Natural killer cell (primary cell): ENCODE measurements around the gene CDH13. TPM values are rescaled to one million over a fixed set of nuclear protein-coding genes. Genes with fewer than 3 reads are reported as not detected.

Experiments used
- ATAC-seq, 3 donors: fragments of 150-1000 bp in 2 of 3; fragments of 200-7000 bp in 1 of 3; cut with Tn5 transposase; 1 replicate in 1 of 3; 2 replicates in 2 of 3; pipeline ENCODE4 v1.10.0; 2021; ENCODE audit warnings: mild to moderate bottlenecking in 2 of 3, moderate library complexity in 2 of 3
- DNase-seq, 2 donors: peaks; one replicate each; pipeline versions ENCODE4 v3.0.0 to v3.0.0-alpha.2; 2013 to 2021; ENCODE audit warnings: mixed read lengths in 1 of 2
- H3K27ac ChIP-seq: one replicate; pipeline ENCODE4 v1.5.1; 2013; ENCODE audit warnings: mild to moderate bottlenecking, low read length
- H3K27me3 ChIP-seq: one replicate; pipeline ENCODE4 v1.6.1; 2013; ENCODE audit warnings: low read length; ENCODE audit not compliant: control insufficient read depth, insufficient read depth
- H3K36me3 ChIP-seq: one replicate; pipeline ENCODE4 v1.6.1; 2013; ENCODE audit warnings: low read length; ENCODE audit not compliant: control insufficient read depth, insufficient read depth
- H3K4me1 ChIP-seq: one replicate; pipeline ENCODE4 v1.6.1; 2013; ENCODE audit warnings: low read length; ENCODE audit not compliant: control insufficient read depth, insufficient read depth
- H3K4me3 ChIP-seq: one replicate; pipeline ENCODE4 v1.5.1; 2013; ENCODE audit warnings: low read length
- H3K9me3 ChIP-seq: one replicate; pipeline ENCODE4 v1.6.1; 2013; ENCODE audit warnings: low read length; ENCODE audit not compliant: control insufficient read depth, insufficient read depth
- H3K27ac Mint-ChIP-seq, 2 donors: one replicate each; pipeline ENCODE4 v1.8.0; 2022; ENCODE audit warnings: mild to moderate bottlenecking in 2 of 2, mixed read lengths in 2 of 2, moderate library complexity in 1 of 2
- H3K27me3 Mint-ChIP-seq, 2 donors: one replicate each; pipeline ENCODE4 v1.8.0; 2022; ENCODE audit warnings: low read depth in 2 of 2, mixed read lengths in 2 of 2
- H3K36me3 Mint-ChIP-seq: one replicate; pipeline ENCODE4 v1.8.0; 2022; ENCODE audit warnings: mixed read lengths
- H3K4me1 Mint-ChIP-seq, 2 donors: one replicate each; pipeline ENCODE4 v1.8.0; 2022; ENCODE audit warnings: mixed read lengths in 2 of 2
- H3K4me3 Mint-ChIP-seq: one replicate; pipeline ENCODE4 v1.8.0; 2022; ENCODE audit warnings: mild to moderate bottlenecking, moderate library complexity, mixed read lengths
- H3K9me3 Mint-ChIP-seq, 2 donors: one replicate each; pipeline ENCODE4 v1.8.0; 2022; ENCODE audit warnings: mixed read lengths in 2 of 2
- WGBS: methylation state at CpG from one replicate; pipeline ENCODE4 v1.1.7; 2013; ENCODE audit warnings: missing lambda C conversion rate; ENCODE audit not compliant: insufficient coverage; 5-methylcytosine and 5-hydroxymethylcytosine counted together
- intact Hi-C: fragments of 100-400 bp; cut with micrococcal nuclease; formaldehyde crosslinking; loops from one replicate; pipeline ENCODE4 v1.14.2; 2022
- total RNA-seq, 4 donors: library from RNA; stranded (reverse); fragments of 120-200 nt in 1 of 4; gene quantifications; one replicate each; pipeline versions ENCODE4 v1.2.3 to v1.2.4, GENCODE V29; 2013 to 2022
- TF ChIP-seq, protein P1 (sequence below): fragments of 200-600 bp; IDR thresholded peaks from one replicate; pipeline ENCODE4 v1.8.0; 2022; ENCODE audit warnings: antibody characterized with exemption

CDH13 gene
- total RNA-seq, 3 donors from 2014 or later (not counting 1 experiment from before 2014, with no cell fraction given) = not detected

DNA sequence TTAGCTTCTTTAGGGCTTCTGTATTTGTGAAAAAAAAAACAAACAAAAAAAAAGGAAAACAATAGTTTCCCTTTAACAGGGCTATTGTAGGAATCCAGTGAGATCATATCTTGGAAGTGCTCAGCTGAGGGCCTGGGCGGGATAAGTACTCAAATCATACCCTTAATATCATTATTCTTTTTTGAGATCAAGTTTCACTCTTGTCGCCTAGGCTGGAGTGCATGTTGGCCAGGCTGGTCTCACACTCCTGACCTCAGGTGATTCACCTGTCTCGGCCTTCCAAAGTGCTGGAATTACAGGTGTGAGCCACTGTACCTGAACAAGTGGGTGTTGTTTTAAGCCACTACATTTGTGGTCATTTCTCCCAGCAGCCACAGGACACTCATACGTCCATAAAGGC is 87.0 kb downstream of the CDH13 start:
- WGBS = 84% methylated on average over 4 of the region's 4 CpGs
- Histone ChIP-seq H3K27ac (no peak overlapping the region), H3K4me3 (no peak overlapping the region), H3K36me3 (no peaks in the 10 kb centered on the region), H3K9me3 (no peaks in the 10 kb centered on the region), H3K27me3 (no peaks in the 10 kb centered on the region), H3K4me1 (no peaks in the 10 kb centered on the region)
- TF ChIP-seq, protein P1, sequence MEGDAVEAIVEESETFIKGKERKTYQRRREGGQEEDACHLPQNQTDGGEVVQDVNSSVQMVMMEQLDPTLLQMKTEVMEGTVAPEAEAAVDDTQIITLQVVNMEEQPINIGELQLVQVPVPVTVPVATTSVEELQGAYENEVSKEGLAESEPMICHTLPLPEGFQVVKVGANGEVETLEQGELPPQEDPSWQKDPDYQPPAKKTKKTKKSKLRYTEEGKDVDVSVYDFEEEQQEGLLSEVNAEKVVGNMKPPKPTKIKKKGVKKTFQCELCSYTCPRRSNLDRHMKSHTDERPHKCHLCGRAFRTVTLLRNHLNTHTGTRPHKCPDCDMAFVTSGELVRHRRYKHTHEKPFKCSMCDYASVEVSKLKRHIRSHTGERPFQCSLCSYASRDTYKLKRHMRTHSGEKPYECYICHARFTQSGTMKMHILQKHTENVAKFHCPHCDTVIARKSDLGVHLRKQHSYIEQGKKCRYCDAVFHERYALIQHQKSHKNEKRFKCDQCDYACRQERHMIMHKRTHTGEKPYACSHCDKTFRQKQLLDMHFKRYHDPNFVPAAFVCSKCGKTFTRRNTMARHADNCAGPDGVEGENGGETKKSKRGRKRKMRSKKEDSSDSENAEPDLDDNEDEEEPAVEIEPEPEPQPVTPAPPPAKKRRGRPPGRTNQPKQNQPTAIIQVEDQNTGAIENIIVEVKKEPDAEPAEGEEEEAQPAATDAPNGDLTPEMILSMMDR = no peak
- Mint-ChIP-seq H3K4me1 (peaks cover 7 to 10% of the 10 kb centered on the region in 2 donors), H3K27me3 (peaks cover 12 to 13% of the 10 kb centered on the region in 2 donors), H3K9me3 (no peaks in the 10 kb centered on the region), H3K36me3 (no peaks in the 10 kb centered on the region), H3K27ac (no peak overlapping the region), H3K4me3 (no peak overlapping the region)
- ATAC-seq (no peak), DNase-seq (no peak)
- intact Hi-C loops = no loop called here

- peaks cover 12 to 16% of the 10 kb centered on the region in 2 donors for H3K27me3 Mint-ChIP-seq
- H3K9me3 Mint-ChIP-seq = no peaks in the 10 kb centered on the region
- H3K36me3 Mint-ChIP-seq = no peaks in the 10 kb centered on the region
- intact Hi-C loops = no loop called here
- H3K4me3 ChIP-seq = no peak overlapping the region
- WGBS = 93% methylated on average over 8 of the region's 8 CpGs
- ATAC-seq (no peak), DNase-seq (no peak)
- no peaks in the 10 kb centered on the region for H3K27me3 ChIP-seq
- H3K4me1 ChIP-seq = no peaks in the 10 kb centered on the region
- H3K9me3 ChIP-seq = no peaks in the 10 kb centered on the region
- no peak overlapping the region for H3K27ac Mint-ChIP-seq
- TF ChIP-seq, protein P1 = no peak
- H3K36me3 ChIP-seq = no peaks in the 10 kb centered on the region
- peaks cover 7 to 10% of the 10 kb centered on the region in 2 donors for H3K4me1 Mint-ChIP-seq
- no peak overlapping the region for H3K27ac ChIP-seq
- H3K4me3 Mint-ChIP-seq = no peak overlapping the region
These were observed 88.4 kb downstream of the CDH13 start for GRCh38 chr16:82715160-82715559.

DNA sequence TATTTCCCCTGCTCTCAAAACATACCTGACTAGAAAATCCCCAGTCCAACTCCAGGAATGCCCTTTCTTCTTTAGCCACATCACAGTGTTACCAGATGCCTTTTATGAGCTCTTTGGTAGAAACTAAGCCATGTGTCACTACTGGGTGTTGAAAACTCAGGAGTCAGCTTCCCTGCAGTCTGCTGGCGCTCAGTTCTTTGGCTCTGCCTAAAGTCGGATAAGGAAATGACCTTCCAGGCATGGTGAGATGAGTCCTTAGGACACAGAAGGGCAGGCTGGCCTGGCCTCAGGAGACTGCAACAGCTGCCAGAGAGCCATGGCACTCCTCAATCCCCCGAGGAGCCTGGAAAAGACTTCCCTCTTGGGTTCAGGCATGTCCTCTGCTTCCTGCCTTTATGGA is 89.1 kb downstream of the CDH13 start:
- H3K27ac ChIP-seq = no peak overlapping the region
- Mint-ChIP-seq H3K36me3 (no peaks in the 10 kb centered on the region), H3K4me3 (no peak overlapping the region), H3K4me1 (peaks cover 7 to 10% of the 10 kb centered on the region in 2 donors), H3K27me3 (peaks cover 15 to 16% of the 10 kb centered on the region in 2 donors), H3K9me3 (no peaks in the 10 kb centered on the region), H3K27ac (no peak overlapping the region)
- no peaks in the 10 kb centered on the region for H3K27me3 ChIP-seq
- H3K4me3 ChIP-seq = no peak overlapping the region
- WGBS = 72% methylated on average over 3 of the region's 3 CpGs
- intact Hi-C loops = no loop called here
- ATAC-seq (no peak), DNase-seq (no peak)
- no peaks in the 10 kb centered on the region for H3K9me3 ChIP-seq
- no peaks in the 10 kb centered on the region for H3K36me3 ChIP-seq
- H3K4me1 ChIP-seq = no peaks in the 10 kb centered on the region
- TF ChIP-seq, protein P1 = no peak

GRCh38 chr16:82716361-82716855 is 89.6 kb downstream of the CDH13 start:
- Mint-ChIP-seq H3K4me3 (no peak overlapping the region), H3K4me1 (peaks cover 7 to 10% of the 10 kb centered on the region in 2 donors)
- intact Hi-C loops = no loop called here

More at GRCh38 chr16:82716361-82716855, 89.6 kb downstream of the CDH13 start:
- Histone ChIP-seq H3K4me1 (no peaks in the 10 kb centered on the region), H3K4me3 (no peak overlapping the region), H3K27ac (no peak overlapping the region), H3K9me3 (no peaks in the 10 kb centered on the region), H3K36me3 (no peaks in the 10 kb centered on the region), H3K27me3 (no peaks in the 10 kb centered on the region)
- no peak for ATAC-seq
- Mint-ChIP-seq H3K27me3 (peaks cover 20% of the 10 kb centered on the region in 2 donors), H3K9me3 (no peaks in the 10 kb centered on the region), H3K36me3 (no peaks in the 10 kb centered on the region), H3K27ac (no peak overlapping the region)
- TF ChIP-seq, protein P1 = no peak
- 84% methylated on average over 3 of the region's 3 CpGs for WGBS
- DNase-seq = no peak
